ENCODE results near the gene TBPL1.

DNA sequence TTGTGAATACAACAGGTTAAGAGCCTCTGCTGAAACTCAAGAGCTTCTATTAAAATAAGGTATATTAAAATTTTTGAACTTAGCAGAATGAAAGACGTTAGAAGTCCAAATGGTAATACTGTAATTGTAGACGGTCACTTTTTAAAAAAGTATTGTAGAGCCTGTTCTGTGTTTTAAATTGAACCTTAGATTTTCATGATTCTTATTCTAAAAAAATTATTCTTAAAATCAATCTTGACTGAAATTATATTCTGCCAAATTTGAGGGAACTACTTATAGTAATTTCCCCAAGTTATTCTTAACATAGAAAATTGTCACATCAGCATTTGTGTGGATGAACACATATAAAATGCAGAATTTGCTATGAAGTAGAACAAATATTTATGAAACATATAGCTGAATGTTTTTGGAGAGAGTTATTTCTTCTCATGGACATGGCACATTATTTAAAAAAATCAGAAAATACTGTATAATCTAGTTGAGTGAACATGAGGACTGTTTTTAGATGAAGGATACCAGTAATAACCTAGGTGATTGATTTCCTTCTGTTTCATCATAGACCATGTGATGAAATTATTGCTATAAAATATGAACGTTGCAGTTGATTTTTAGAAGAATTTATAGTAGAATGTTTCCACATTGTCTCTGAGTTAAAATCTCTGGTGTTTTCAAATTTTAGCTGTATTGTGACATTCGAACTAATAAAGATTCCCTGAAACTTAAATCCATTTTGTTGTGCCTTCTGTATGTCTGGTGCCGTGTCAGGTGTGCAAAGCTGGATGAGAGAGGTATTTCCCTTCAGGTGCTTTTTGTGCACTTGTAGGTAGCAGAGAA lies 2.8 kb downstream of the TBPL1 start:
- TF ChIP-seq EHMT2 (IDR thresholded peaks at IDR 0.05) (no peak), DMBX1 (CRISPR knock-in tag; IDR thresholded peaks at IDR 0.05; ENCODE audit: borderline replicate concordance) (no peak)
- TF ChIP-seq, protein P1, sequence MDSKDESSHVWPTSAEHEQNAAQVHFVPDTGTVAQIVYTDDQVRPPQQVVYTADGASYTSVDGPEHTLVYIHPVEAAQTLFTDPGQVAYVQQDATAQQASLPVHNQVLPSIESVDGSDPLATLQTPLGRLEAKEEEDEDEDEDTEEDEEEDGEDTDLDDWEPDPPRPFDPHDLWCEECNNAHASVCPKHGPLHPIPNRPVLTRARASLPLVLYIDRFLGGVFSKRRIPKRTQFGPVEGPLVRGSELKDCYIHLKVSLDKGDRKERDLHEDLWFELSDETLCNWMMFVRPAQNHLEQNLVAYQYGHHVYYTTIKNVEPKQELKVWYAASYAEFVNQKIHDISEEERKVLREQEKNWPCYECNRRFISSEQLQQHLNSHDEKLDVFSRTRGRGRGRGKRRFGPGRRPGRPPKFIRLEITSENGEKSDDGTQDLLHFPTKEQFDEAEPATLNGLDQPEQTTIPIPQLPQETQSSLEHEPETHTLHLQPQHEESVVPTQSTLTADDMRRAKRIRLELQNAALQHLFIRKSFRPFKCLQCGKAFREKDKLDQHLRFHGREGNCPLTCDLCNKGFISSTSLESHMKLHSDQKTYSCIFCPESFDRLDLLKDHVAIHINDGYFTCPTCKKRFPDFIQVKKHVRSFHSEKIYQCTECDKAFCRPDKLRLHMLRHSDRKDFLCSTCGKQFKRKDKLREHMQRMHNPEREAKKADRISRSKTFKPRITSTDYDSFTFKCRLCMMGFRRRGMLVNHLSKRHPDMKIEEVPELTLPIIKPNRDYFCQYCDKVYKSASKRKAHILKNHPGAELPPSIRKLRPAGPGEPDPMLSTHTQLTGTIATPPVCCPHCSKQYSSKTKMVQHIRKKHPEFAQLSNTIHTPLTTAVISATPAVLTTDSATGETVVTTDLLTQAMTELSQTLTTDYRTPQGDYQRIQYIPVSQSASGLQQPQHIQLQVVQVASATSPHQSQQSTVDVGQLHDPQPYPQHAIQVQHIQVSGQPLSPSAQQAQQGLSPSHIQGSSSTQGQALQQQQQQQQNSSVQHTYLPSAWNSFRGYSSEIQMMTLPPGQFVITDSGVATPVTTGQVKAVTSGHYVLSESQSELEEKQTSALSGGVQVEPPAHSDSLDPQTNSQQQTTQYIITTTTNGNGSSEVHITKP (IDR thresholded peaks at IDR 0.05; ENCODE audit: partially characterized antibody): no peak

All from K562 (cell line).